NCI-H1092 treated with DMSO at 0.1 percent for 48 hours (cell line): ENCODE data around the gene ZNF583.

Source experiments
- DNase-seq: peaks from one replicate; lab custom pipeline; 2025; lab: John Stamatoyannopoulos, UW

The ZNF583 gene

GRCh38 chr19:56474308-56474707 lies 70.2 kb downstream of the ZNF583 start:
- DNase-seq = no peak

- no peak for DNase-seq
Observed at GRCh38 chr19:56476093-56476492, 72.0 kb downstream of the ZNF583 start.
